HL-60 (cell line): ENCODE measurements around the gene UNK.
"Not testable (repeated sequence)": the region's sequence is repeated elsewhere in the genome, so short reads cannot be mapped to it uniquely, and the experiment has no call there.

ENCODE experiments used
- POLR2AphosphoS5 ChIP-seq: IDR thresholded peaks from 2 replicates; pipeline ENCODE4 v1.6.1; 2012; ENCODE audit warnings: low read depth
- TF ChIP-seq, protein P1 (sequence below): IDR thresholded peaks from one replicate; pipeline ENCODE4 v1.5.1; 2011; ENCODE audit warnings: low read length, control low read depth, inconsistent platforms; ENCODE audit not compliant: insufficient read depth

DNA sequence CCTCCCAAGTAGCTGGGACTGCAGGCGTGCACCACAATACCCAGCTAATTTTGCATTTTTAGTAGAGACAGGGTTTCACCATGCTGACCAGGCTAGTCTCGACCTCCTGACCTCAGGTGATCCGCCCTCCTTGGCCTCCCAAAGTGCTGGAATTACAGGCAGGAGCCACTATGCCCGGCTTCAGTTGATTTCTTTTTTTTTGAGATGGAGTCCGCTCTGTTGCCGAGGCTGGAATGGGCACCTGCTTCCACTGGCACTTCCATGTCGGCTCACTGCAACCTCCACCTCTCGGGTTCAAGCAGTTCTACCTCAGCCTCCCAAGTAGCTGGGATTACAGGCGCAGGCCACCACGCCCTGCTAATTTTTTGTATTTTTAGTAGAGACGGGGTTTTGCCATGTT, 26.1 kb downstream of the UNK start:
- TF ChIP-seq, protein P1, sequence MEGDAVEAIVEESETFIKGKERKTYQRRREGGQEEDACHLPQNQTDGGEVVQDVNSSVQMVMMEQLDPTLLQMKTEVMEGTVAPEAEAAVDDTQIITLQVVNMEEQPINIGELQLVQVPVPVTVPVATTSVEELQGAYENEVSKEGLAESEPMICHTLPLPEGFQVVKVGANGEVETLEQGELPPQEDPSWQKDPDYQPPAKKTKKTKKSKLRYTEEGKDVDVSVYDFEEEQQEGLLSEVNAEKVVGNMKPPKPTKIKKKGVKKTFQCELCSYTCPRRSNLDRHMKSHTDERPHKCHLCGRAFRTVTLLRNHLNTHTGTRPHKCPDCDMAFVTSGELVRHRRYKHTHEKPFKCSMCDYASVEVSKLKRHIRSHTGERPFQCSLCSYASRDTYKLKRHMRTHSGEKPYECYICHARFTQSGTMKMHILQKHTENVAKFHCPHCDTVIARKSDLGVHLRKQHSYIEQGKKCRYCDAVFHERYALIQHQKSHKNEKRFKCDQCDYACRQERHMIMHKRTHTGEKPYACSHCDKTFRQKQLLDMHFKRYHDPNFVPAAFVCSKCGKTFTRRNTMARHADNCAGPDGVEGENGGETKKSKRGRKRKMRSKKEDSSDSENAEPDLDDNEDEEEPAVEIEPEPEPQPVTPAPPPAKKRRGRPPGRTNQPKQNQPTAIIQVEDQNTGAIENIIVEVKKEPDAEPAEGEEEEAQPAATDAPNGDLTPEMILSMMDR = not testable (repeated sequence)
- TF ChIP-seq POLR2AphosphoS5 = not testable (repeated sequence)
